A549 (cell line): ENCODE results near the gene ELAPOR1. TPM values are rescaled to one million over a fixed set of nuclear protein-coding genes. Genes with fewer than 3 reads are reported as not detected.

Experiments
- ATAC-seq, 2 experiments: fragments of 200-7000 bp in 1 of 2; fragments of >200 bp in 1 of 2; cut with Nextera tagmentation in 1 of 2; cut with Tn5 transposase in 1 of 2; 3 replicates each; pipeline versions ENCODE4 v1.8.0 to v1.9.1; 2018 to 2020; ENCODE audit warnings: mild to moderate bottlenecking in 1 of 2, moderate library complexity in 1 of 2
- CTCF ChIA-PET: fragments of 300-600 bp; sonication (Branson Sonifier 250); formaldehyde crosslinking; extraction: SDS; loops from one replicate; lab custom pipeline; 2021; ENCODE audit warnings: antibody characterized with exemption, inconsistent platforms; lab: Yijun Ruan, JAX
- POLR2A ChIA-PET: fragments of 350-600 bp; formaldehyde crosslinking; extraction: SDS; loops from one replicate; lab custom pipeline; 2021; ENCODE audit warnings: antibody characterized with exemption, inconsistent platforms; lab: Yijun Ruan, JAX
- DNase-seq, 2 experiments: peaks; one replicate each; pipeline versions ENCODE4 v3.0.0 to v3.0.0-alpha.2; 2011 to 2016; ENCODE audit warnings: low read depth in 1 of 2, low spot score in 1 of 2
- FAIRE-seq: peaks from 2 replicates; lab custom pipeline; 2011; peaks lifted over from hg19 to GRCh38; lab: Jason Lieb, UNC
- H3K27ac ChIP-seq, 2 experiments: fragments of >200 bp; sonication (Bioruptor Twin); formaldehyde crosslinking; 3 replicates each; pipeline ENCODE4 v1.5.1; 2016 to 2017
- H3K4me1 ChIP-seq: fragments of >200 bp; sonication (Bioruptor Twin); formaldehyde crosslinking; 3 replicates; pipeline ENCODE4 v1.6.1; 2016
- H3K4me2 ChIP-seq: fragments of >200 bp; sonication (Bioruptor Twin); formaldehyde crosslinking; 3 replicates; pipeline ENCODE4 v1.6.1; 2016
- H3K4me3 ChIP-seq: fragments of >200 bp; sonication (Bioruptor Twin); formaldehyde crosslinking; 3 replicates; pipeline ENCODE4 v1.5.1; 2016
- H3K9me3 ChIP-seq: fragments of >200 bp; sonication (Bioruptor Twin); formaldehyde crosslinking; 3 replicates; pipeline ENCODE4 v1.6.1; 2016
- BHLHE40 ChIP-seq: IDR thresholded peaks from 2 replicates; pipeline ENCODE4 v1.6.1; 2012; ENCODE audit warnings: low read depth, low read length, inconsistent platforms
- CBX2 ChIP-seq: fragments of 200-600 bp; sonication (generic); IDR thresholded peaks from 2 replicates; pipeline ENCODE4 v1.6.1; 2016; ENCODE audit warnings: low read depth, mild to moderate bottlenecking, borderline replicate concordance
- CBX8 ChIP-seq: fragments of 200-600 bp; sonication (generic); IDR thresholded peaks from 2 replicates; pipeline ENCODE4 v1.6.1; 2016
- CTCF ChIP-seq: fragments of >200 bp; sonication (Bioruptor Twin); formaldehyde crosslinking; IDR thresholded peaks from 3 replicates; pipeline ENCODE4 v1.5.1; 2016
- E2F6 ChIP-seq: IDR thresholded peaks from 2 replicates; pipeline ENCODE4 v1.6.1; 2012; ENCODE audit warnings: low read depth, borderline replicate concordance
- EHF ChIP-seq: fragments of 250-450 bp; sonication (Bioruptor Pico); IDR thresholded peaks from 2 replicates; pipeline ENCODE4 v1.5.0; 2020; ENCODE audit warnings: mild to moderate bottlenecking
- EHMT2 ChIP-seq: fragments of 200-600 bp; sonication (generic); IDR thresholded peaks from 2 replicates; pipeline ENCODE4 v1.6.1; 2016; ENCODE audit warnings: antibody characterized with exemption, low read depth, mild to moderate bottlenecking, moderate library complexity
- EP300 ChIP-seq, 2 experiments: fragments of >200 bp; sonication (Bioruptor Twin); formaldehyde crosslinking; IDR thresholded peaks; 2 replicates in 1 of 2; 3 replicates in 1 of 2; pipeline ENCODE4 v1.6.1; 2016 to 2017
- ESRRA ChIP-seq: fragments of 150-350 bp; IDR thresholded peaks from 2 replicates; pipeline ENCODE4 v1.6.1; 2014; ENCODE audit warnings: mild to moderate bottlenecking, low read length, borderline replicate concordance
- FOSB ChIP-seq: fragments of 250-450 bp; sonication (Bioruptor Pico); IDR thresholded peaks from 2 replicates; pipeline ENCODE4 v1.5.0; 2020; ENCODE audit warnings: mild to moderate bottlenecking, moderate library complexity
- FOXS1 ChIP-seq: fragments of 250-450 bp; sonication (Bioruptor Pico); IDR thresholded peaks from 2 replicates; pipeline ENCODE4 v1.5.0; 2020; ENCODE audit warnings: mild to moderate bottlenecking, moderate library complexity
- GATA3 ChIP-seq: IDR thresholded peaks from 2 replicates; pipeline ENCODE4 v1.6.1; 2012; ENCODE audit warnings: borderline replicate concordance
- HES2 ChIP-seq: fragments of >200 bp; sonication (Bioruptor Twin); formaldehyde crosslinking; IDR thresholded peaks from 2 replicates; pipeline ENCODE4 v1.6.1; 2016
- HOXB13 ChIP-seq: fragments of 250-450 bp; sonication (Bioruptor Pico); IDR thresholded peaks from 2 replicates; pipeline ENCODE4 v1.5.0; 2020; ENCODE audit warnings: low read depth, mild to moderate bottlenecking, moderate library complexity
- JUN ChIP-seq, 2 experiments: fragments of >200 bp; sonication (Bioruptor Twin); formaldehyde crosslinking; IDR thresholded peaks; 2 replicates in 1 of 2; 3 replicates in 1 of 2; pipeline ENCODE4 v1.6.1; 2016 to 2017
- MAFK ChIP-seq: fragments of 450-650 bp; IDR thresholded peaks from 2 replicates; pipeline ENCODE4 v1.6.1; 2014; ENCODE audit not compliant: partially characterized antibody
- NFE2L2 ChIP-seq: fragments of 150-350 bp; conservative IDR thresholded peaks from 2 replicates; pipeline ENCODE4 v1.6.1; 2014; ENCODE audit warnings: low read length
- NPAS2 ChIP-seq: fragments of 250-450 bp; sonication (Bioruptor Pico); IDR thresholded peaks from 2 replicates; pipeline ENCODE4 v1.8.0; 2022; ENCODE audit warnings: mild to moderate bottlenecking, moderate library complexity, borderline replicate concordance
- PHF8 ChIP-seq: fragments of 200-600 bp; sonication (generic); IDR thresholded peaks from 2 replicates; pipeline ENCODE4 v1.6.1; 2016; ENCODE audit warnings: low read depth, mild to moderate bottlenecking, antibody characterized with exemption, moderate library complexity, borderline replicate concordance
- RAD21 ChIP-seq, 2 experiments: fragments of >200 bp in 1 of 2; sonication (Bioruptor Twin) in 1 of 2; formaldehyde crosslinking in 1 of 2; IDR thresholded peaks in 1 of 2; conservative IDR thresholded peaks in 1 of 2; 2 replicates in 1 of 2; 3 replicates in 1 of 2; pipeline ENCODE4 v1.6.1; 2012 to 2018; ENCODE audit warnings: inconsistent platforms in 1 of 2
- RCOR1 ChIP-seq: fragments of 150-350 bp; IDR thresholded peaks from 2 replicates; pipeline ENCODE4 v1.6.1; 2014; ENCODE audit warnings: antibody characterized with exemption, low read length, low read depth
- RFX5 ChIP-seq: fragments of 450-650 bp; IDR thresholded peaks from 2 replicates; pipeline ENCODE4 v1.7.1; 2014; ENCODE audit warnings: antibody characterized with exemption, mild to moderate bottlenecking, moderate library complexity
- RNF2 ChIP-seq: fragments of 200-600 bp; sonication (generic); IDR thresholded peaks from 2 replicates; pipeline ENCODE4 v1.6.1; 2016; ENCODE audit warnings: low read depth, mild to moderate bottlenecking, antibody characterized with exemption, moderate library complexity, borderline replicate concordance
- WGBS: methylation state at CpG from one replicate; pipeline ENCODE4 v1.1.6; 2017; ENCODE audit errors: missing lambda C conversion rate; 5-methylcytosine and 5-hydroxymethylcytosine counted together
- polyA plus RNA-seq, 4 experiments: library from polyadenylated mRNA; depleted of rRNA in 3 of 4; stranded (reverse); fragments of >200 nt; fragmentation: RNase III in 1 of 4; extraction: RNeasy Plus Mini Kit Qiagen cat#74134 plus additional on column Dnase treatment in 1 of 4; gene quantifications; 2 replicates in 3 of 4; 3 replicates in 1 of 4; pipeline ENCODE4 v1.2.3, GENCODE V29; 2011 to 2017
- TF ChIP-seq, protein P1 (sequence below): fragments of 250-450 bp; sonication (Bioruptor Pico); IDR thresholded peaks from 2 replicates; pipeline ENCODE4 v1.5.0; 2021; ENCODE audit warnings: mild to moderate bottlenecking, moderate library complexity, borderline replicate concordance
- TF ChIP-seq, protein P2 (sequence below): fragments of 250-450 bp; sonication (Bioruptor Pico); IDR thresholded peaks from 2 replicates; pipeline ENCODE4 v1.5.0; 2020; ENCODE audit warnings: low read depth, mild to moderate bottlenecking, moderate library complexity

Gene ELAPOR1
- polyA plus RNA-seq, 2 of the 4 experiments (the other 2 are of a cell fraction) = 0.37 to 0.56 TPM

DNA sequence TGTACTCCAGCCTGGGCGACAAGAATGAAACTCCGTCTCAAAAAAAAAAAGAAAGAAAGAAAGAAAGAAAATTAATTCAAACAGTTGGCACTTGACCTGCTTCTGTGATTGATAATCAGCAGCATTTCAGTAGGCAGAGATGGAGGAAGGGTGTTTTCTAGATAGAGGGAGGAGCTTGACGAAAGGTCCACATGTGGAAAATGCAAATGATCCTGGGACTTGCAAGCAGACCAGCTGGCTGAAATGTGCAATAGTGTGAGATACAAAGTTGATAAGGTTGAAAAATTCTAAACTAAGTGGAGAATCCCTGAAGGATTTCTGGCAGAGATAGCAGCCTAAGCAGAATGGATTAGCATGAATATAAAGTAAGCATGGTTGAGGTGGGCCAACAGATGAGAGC, 4.2 kb downstream of the ELAPOR1 start (continued):
- TF ChIP-seq, protein P1, sequence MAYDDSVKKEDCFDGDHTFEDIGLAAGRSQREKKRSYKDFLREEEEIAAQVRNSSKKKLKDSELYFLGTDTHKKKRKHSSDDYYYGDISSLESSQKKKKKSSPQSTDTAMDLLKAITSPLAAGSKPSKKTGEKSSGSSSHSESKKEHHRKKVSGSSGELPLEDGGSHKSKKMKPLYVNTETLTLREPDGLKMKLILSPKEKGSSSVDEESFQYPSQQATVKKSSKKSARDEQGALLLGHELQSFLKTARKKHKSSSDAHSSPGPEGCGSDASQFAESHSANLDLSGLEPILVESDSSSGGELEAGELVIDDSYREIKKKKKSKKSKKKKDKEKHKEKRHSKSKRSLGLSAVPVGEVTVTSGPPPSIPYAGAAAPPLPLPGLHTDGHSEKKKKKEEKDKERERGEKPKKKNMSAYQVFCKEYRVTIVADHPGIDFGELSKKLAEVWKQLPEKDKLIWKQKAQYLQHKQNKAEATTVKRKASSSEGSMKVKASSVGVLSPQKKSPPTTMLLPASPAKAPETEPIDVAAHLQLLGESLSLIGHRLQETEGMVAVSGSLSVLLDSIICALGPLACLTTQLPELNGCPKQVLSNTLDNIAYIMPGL (CRISPR knock-in tag) = no peak

- ATAC-seq = no peak
- no peak for TF ChIP-seq ESRRA
- TF ChIP-seq RAD21 (conservative IDR thresholded peaks at IDR 0.05 in 1 of 2, IDR thresholded peaks at IDR 0.05 in 1 of 2) = no peak
- no peak for TF ChIP-seq MAFK
- TF ChIP-seq BHLHE40 = no peak
- TF ChIP-seq EP300 (IDR thresholded peaks at IDR 0.05) = no peak
- no peak for TF ChIP-seq GATA3
- TF ChIP-seq FOXS1 (CRISPR knock-in tag) = no peak
- no peak for TF ChIP-seq FOSB (CRISPR knock-in tag)
- no peak for TF ChIP-seq RFX5
- no peak for TF ChIP-seq RNF2
- no peak for TF ChIP-seq PHF8
- no peak for TF ChIP-seq NFE2L2
- no peak for TF ChIP-seq EHMT2
- no peak for TF ChIP-seq EHF (CRISPR knock-in tag)
- TF ChIP-seq HOXB13 (CRISPR knock-in tag) = no peak
- TF ChIP-seq CBX8 = no peak
- TF ChIP-seq E2F6 = no peak
- TF ChIP-seq, all 56 proteins: peak for 0
- H3K4me2 ChIP-seq = no peak overlapping the region
- no peak for DNase-seq
- ChIA-PET CTCF (no interaction called here), POLR2A (no interaction called here)
- FAIRE-seq = no peak
- no peak overlapping the region for H3K27ac ChIP-seq
- H3K4me1 ChIP-seq = 0 out of 3 replicates have a peak, but pooled peaks cover 5% of the 10 kb centered on the region
- H3K9me3 ChIP-seq = no peaks in the 10 kb centered on the region
- H3K4me3 ChIP-seq = no peak overlapping the region
- WGBS = 79% methylated on average over 5 of the region's 5 CpGs
Observed at GRCh38 chr1:109120356-109120755, 6.4 kb downstream of the ELAPOR1 start.

- Histone ChIP-seq H3K9me3 (no peaks in the 10 kb centered on the region), H3K4me2 (no peak overlapping the region), H3K4me1 (no peaks in the 10 kb centered on the region), H3K4me3 (no peak overlapping the region)
- CTCF ChIA-PET = interaction anchor here (0.9 to 1.5 kb wide), 4 partner anchors 11 to 22 kb away, joined by 3 to 7 read pairs (median 4); a partner anchor contains a TSS
- DNase-seq = no peak
- 78% methylated on average over 2 of the region's 2 CpGs for WGBS
- no peak for TF ChIP-seq CBX2
- TF ChIP-seq, all 56 proteins: peak for 0
- ATAC-seq (no peak), FAIRE-seq (no peak)
- H3K27ac ChIP-seq = no peak overlapping the region
- POLR2A ChIA-PET = no interaction called here
Observed at GRCh38 chr1:109131059-109131458, 17.1 kb downstream of the ELAPOR1 start.

DNA sequence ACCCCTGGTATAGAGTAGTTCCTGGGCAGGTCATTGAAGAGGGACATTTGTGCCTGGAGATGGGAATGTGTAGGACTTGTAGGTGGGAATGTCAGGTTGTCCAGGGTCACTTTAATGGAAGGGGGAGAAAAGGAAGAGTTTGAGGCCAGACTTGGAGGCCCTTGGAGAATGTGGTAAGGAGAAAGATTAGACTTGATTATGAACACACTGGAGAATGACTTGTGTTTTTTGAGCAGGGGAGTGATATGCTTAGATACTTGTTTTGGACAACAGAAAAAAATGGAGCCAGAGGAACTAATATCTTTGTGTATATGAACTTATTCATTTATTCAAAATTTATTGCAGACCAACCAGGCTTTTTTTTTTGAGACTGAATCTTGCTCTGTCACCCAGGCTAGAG, 17.9 kb downstream of the ELAPOR1 start:
- Histone ChIP-seq H3K4me1 (no peaks in the 10 kb centered on the region), H3K4me3 (no peak overlapping the region), H3K9me3 (no peaks in the 10 kb centered on the region), H3K4me2 (no peak overlapping the region), H3K27ac (no peak overlapping the region)
- POLR2A ChIA-PET = no interaction called here
- FAIRE-seq = no peak
- no peak for DNase-seq
- CTCF ChIA-PET = interaction anchor here (0.9 to 1.5 kb wide), 3 partner anchors 10 to 21 kb away, joined by 3 to 7 read pairs (median 4); a partner anchor contains a TSS
- no peak for ATAC-seq
- TF ChIP-seq JUN (IDR thresholded peaks at IDR 0.05) (no peak), PHF8 (no peak), HES2 (no peak), EP300 (IDR thresholded peaks at IDR 0.05) (no peak), NPAS2 (CRISPR knock-in tag) (no peak), RAD21 (conservative IDR thresholded peaks at IDR 0.05 in 1 of 2, IDR thresholded peaks at IDR 0.05 in 1 of 2) (no peak), CTCF (no peak), RCOR1 (no peak)
- TF ChIP-seq, protein P1 (CRISPR knock-in tag) = no peak
- TF ChIP-seq, protein P2, sequence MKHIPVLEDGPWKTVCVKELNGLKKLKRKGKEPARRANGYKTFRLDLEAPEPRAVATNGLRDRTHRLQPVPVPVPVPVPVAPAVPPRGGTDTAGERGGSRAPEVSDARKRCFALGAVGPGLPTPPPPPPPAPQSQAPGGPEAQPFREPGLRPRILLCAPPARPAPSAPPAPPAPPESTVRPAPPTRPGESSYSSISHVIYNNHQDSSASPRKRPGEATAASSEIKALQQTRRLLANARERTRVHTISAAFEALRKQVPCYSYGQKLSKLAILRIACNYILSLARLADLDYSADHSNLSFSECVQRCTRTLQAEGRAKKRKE (CRISPR knock-in tag) = no peak
